Measurements from ENCODE around the gene PRKAG2. TPM values are rescaled to one million over a fixed set of nuclear protein-coding genes. Genes with fewer than 3 reads are reported as not detected.

The PRKAG2 gene
- total and polyA plus RNA-seq, 2 of the 8 experiments (the other 6 are each of a cell fraction or from before 2014, with no cell fraction given), result 7.5 to 18.1 TPM

GRCh38 chr7:151809146-151809863 lies 67.6 kb downstream of the PRKAG2 start:
- no peak overlapping the region for H2BK12ac ChIP-seq (ENCODE audit: low read depth, low read length)
- no peak overlapping the region for H3K4me3 ChIP-seq (ENCODE audit: extremely low read depth in 1 of 4, insufficient read depth in 2 of 4, low read depth in 3 of 4, low read length in 4 of 4)
- H4K8ac ChIP-seq (ENCODE audit: extremely low read depth, insufficient read depth, low read length), result no peak overlapping the region
- H3K4ac ChIP-seq (replicated peaks; ENCODE audit: insufficient read length, low read depth, low read length), result no peak overlapping the region
- H2BK5ac ChIP-seq (ENCODE audit: low read depth, low read length), result no peak overlapping the region; the same call in 1 of the 2 replicates
- no peak overlapping the region for H3K18ac ChIP-seq (ENCODE audit: extremely low read depth, low read length)
- H2BK20ac ChIP-seq (ENCODE audit: low read length), result no peak overlapping the region
- H3K9me3 ChIP-seq (ENCODE audit: insufficient read depth in 2 of 2, low read depth in 1 of 2, low read length in 1 of 2), result no peaks in the 10 kb centered on the region
- H2AK5ac ChIP-seq (ENCODE audit: low read depth, low read length), result no peak overlapping the region
- no peak overlapping the region for H4K91ac ChIP-seq (replicated peaks; ENCODE audit: insufficient read length, low read length)
- WGBS, 2 experiments (ENCODE audit: extremely low coverage in 1 of 2, insufficient coverage in 1 of 2, insufficient read length in 1 of 2, insufficient replicate concordance in 2 of 2, low coverage in 1 of 2, low lambda C conversion rate in 2 of 2, missing lambda C conversion rate in 1 of 2), result 95% methylated on average over 21 of the region's 22 CpGs; no CpG with 5 or more reads in 1 of the 2 experiments
- no peak overlapping the region for H2BK120ac ChIP-seq (replicated peaks; ENCODE audit: low read depth, low read length)
- no peaks in the 10 kb centered on the region for H4K20me1 ChIP-seq (replicated peaks in 1 of 2; ENCODE audit: control insufficient read depth in 1 of 2, insufficient read depth in 2 of 2, low read length in 2 of 2)
- no peak overlapping the region for H3K56ac ChIP-seq (replicated peaks; ENCODE audit: insufficient read length, low read depth, low read length)
- H3K14ac ChIP-seq (ENCODE audit: insufficient read length), result no peak overlapping the region
- DNase-seq (ENCODE audit: low read depth in 1 of 2, low spot score in 2 of 2) (no peak), FAIRE-seq (no peak)
- H3K9ac ChIP-seq (replicated peaks in 1 of 4; ENCODE audit: extremely low read depth in 1 of 4, low read depth in 3 of 4, low read length in 3 of 4), result no peak overlapping the region
- no peak overlapping the region for H3K27ac ChIP-seq (ENCODE audit: low read depth, low read length)
- no peak overlapping the region for H2AFZ ChIP-seq (ENCODE audit: low read length)
- ChIA-PET CTCF (ENCODE audit: partially characterized antibody) (interaction anchor here (0.8 to 1.4 kb wide), 2 partner anchors 26 to 49 kb away, joined by 3 to 5 read pairs; no protein-coding TSS in a partner anchor), POLR2A (ENCODE audit: partially characterized antibody) (interaction anchor here (1.2 kb wide), 1 partner anchor 9 kb away, joined by 4 read pairs; no protein-coding TSS in a partner anchor)
- no peaks in the 10 kb centered on the region for H3K36me3 ChIP-seq (ENCODE audit: control insufficient read depth in 2 of 4, insufficient read depth in 4 of 4, low read length in 3 of 4)
- no peaks in the 10 kb centered on the region for H3K79me2 ChIP-seq (ENCODE audit: control insufficient read depth in 1 of 2, insufficient read depth in 2 of 2, low read length in 2 of 2)
- peaks cover 7 to 15% (median 9%) of the 10 kb centered on the region in 4 experiments for H3K4me1 ChIP-seq (replicated peaks in 1 of 4; ENCODE audit: control insufficient read depth in 3 of 4, insufficient read depth in 4 of 4, low read length in 3 of 4)
- TF ChIP-seq HDAC6 (IDR thresholded peaks at IDR 0.05; ENCODE audit: low read depth, low read length) (no peak), CBX5 (IDR thresholded peaks at IDR 0.05; ENCODE audit: low read depth, low read length) (no peak), E2F6 (IDR thresholded peaks at IDR 0.05) (no peak), SIX5 (IDR thresholded peaks at IDR 0.05; ENCODE audit: low read depth, low read length) (no peak), TAF7 (optimal IDR thresholded peaks at IDR 0.05; ENCODE audit: borderline replicate concordance, low read depth, low read length) (no peak), KDM1A (IDR thresholded peaks at IDR 0.05; ENCODE audit: borderline replicate concordance, low read length) (no peak), ZNF274 (IDR thresholded peaks at IDR 0.05; ENCODE audit: borderline replicate concordance, extremely low read depth, low read length) (no peak), SP4 (IDR thresholded peaks at IDR 0.05; ENCODE audit: low read length) (no peak), CREB1 (IDR thresholded peaks at IDR 0.05) (no peak)
- no peaks in the 10 kb centered on the region for H3K23me2 ChIP-seq (ENCODE audit: low read depth, low read length)
- H3K27me3 ChIP-seq (replicated peaks in 1 of 4; ENCODE audit: control insufficient read depth in 3 of 4, extremely low read depth in 1 of 4, insufficient read depth in 3 of 4, low read length in 3 of 4), result peaks cover 0 to 9% (median 0%) of the 10 kb centered on the region in 4 experiments; a peak in 2 of 7 replicates
- no peak overlapping the region for H3K4me2 ChIP-seq (ENCODE audit: insufficient read depth in 1 of 2, low read depth in 2 of 2, low read length in 2 of 2)
- no peaks in the 10 kb centered on the region for H3K79me1 ChIP-seq (ENCODE audit: low read depth, low read length)
- no peak overlapping the region for H4K5ac ChIP-seq (ENCODE audit: insufficient read length, low read depth, low read length)
- no peak overlapping the region for H2BK15ac ChIP-seq (ENCODE audit: low read length)
- no peak overlapping the region for H3K23ac ChIP-seq (ENCODE audit: insufficient read length)

Data from H1 (cell line).